GM03348 (cell line): ENCODE results near the gene SRXN1.

Experiments
- DNase-seq: peaks from one replicate; pipeline ENCODE4 v3.0.0; 2012; ENCODE audit warnings: low spot score

SRXN1 gene

DNA sequence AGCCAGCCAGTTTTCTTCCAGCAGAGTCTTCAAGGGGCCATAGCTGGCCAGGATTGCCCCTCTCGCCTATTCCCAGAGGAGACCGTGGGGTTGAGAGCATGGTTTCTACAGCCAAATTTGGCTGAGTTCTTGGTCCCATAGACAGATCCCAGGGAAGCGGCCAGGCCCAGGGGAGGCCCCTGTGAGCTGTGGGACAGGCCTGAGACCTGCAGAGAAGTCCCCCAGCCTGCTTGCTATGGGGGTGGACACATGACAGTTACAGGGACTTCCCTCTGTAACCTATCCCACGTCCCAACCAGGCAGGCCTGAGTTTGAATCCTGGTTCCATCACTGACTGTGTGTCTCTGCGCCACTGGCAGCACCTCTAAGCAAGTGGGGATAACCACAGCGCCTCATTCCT, 45.5 kb downstream of the SRXN1 start:
- no peak for DNase-seq

DNA sequence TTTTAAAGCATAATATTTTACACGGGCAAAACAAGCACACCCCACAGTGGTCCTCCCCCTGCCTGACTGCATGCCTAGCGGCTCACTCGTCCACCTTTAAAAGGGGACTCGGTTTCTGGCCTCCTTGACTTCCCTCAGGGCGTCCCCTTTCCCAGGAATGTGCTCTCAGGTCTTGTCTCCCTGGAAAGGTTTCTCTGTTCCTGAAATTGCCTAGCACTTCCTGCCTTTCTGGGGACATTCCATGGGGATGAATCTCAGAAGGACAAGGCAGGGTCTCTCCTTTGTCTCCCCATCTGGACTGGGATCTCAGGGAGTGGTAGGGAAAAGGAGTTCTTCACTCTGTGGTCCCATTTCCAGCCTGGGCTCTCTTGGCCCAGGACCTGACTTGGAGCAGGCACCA, 47.8 kb downstream of the SRXN1 start:
- no peak for DNase-seq

- no peak for DNase-seq
Observed at GRCh38 chr20:603116-603640, 49.8 kb downstream of the SRXN1 start.

GRCh38 chr20:602111-602970, 50.7 kb downstream of the SRXN1 start:
- DNase-seq: no peak

DNA sequence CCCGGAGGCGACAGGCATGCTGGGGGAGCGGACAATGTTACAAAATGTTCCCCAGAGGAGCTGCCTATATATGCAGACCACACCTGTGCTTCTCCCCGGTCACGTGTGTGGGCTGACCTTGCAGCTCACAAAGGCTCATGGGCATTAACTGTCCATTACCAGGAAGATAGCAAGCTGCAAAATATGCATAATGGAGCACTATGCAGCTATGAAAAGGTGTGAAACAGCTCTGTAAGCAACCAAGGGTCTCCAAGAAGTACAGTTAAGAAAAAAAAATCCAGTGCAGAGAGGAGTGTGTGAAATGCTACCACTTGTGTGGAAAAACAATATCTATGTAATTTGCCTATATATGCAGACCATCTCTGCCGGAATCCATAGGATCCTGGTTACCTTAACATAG, 52.3 kb downstream of the SRXN1 start:
- no peak for DNase-seq

- DNase-seq: no peak
Observed at GRCh38 chr20:600141-600540, 52.9 kb downstream of the SRXN1 start.

- no peak for DNase-seq
Observed at GRCh38 chr20:598133-598850, 54.7 kb downstream of the SRXN1 start.

GRCh38 chr20:597560-597959, 55.4 kb downstream of the SRXN1 start:
- DNase-seq: no peak
